GM12865 (cell line): Measurements from ENCODE around the gene LY6G5C.

Source experiments
- DNase-seq: peaks from one replicate; pipeline ENCODE4 v3.0.0; 2010; ENCODE audit warnings: low read depth
- H3K4me3 ChIP-seq: 2 replicates; pipeline ENCODE4 v1.5.1; 2011; ENCODE audit warnings: mild to moderate bottlenecking, low read depth, low read length, control low read depth
- CTCF ChIP-seq: IDR thresholded peaks from 2 replicates; pipeline ENCODE4 v1.5.1; 2011; ENCODE audit warnings: low read length, control low read depth, low read depth, inconsistent platforms; ENCODE audit not compliant: insufficient read depth; ENCODE audit errors: missing control alignments

The LY6G5C gene

GRCh38 chr6:31681135-31681671 lies 336 bp upstream of the LY6G5C start:
- DNase-seq, result peak; percentile 56
- peak overlapping the region; percentile 72 for H3K4me3 ChIP-seq
- TF ChIP-seq CTCF, result peak; percentile 11

GRCh38 chr6:31677955-31678354 lies 2.9 kb downstream of the LY6G5C start:
- H3K4me3 ChIP-seq, result no peak overlapping the region
- TF ChIP-seq CTCF, result no peak
- no peak for DNase-seq

GRCh38 chr6:31676904-31677303 lies 4.0 kb downstream of the LY6G5C start:
- DNase-seq, result no peak
- H3K4me3 ChIP-seq, result no peak overlapping the region
- TF ChIP-seq CTCF, result no peak

GRCh38 chr6:31676322-31676903 lies 4.5 kb downstream of the LY6G5C start:
- DNase-seq, result no peak
- no peak for TF ChIP-seq CTCF
- H3K4me3 ChIP-seq, result no peak overlapping the region

GRCh38 chr6:31669676-31670075 lies 11.2 kb downstream of the LY6G5C start, which contains the start of gene LY6G5B:
Gene LY6G5B, plus strand, starts transcription at chr6:31669976. Its CDS starts 975 bp downstream, at chr6:31670951.
- no peak for TF ChIP-seq CTCF
- no peak within 1 kb of the TSS for H3K4me3 ChIP-seq
- DNase-seq, result no peak

- DNase-seq, result no peak
- no peak for TF ChIP-seq CTCF
- H3K4me3 ChIP-seq, result peak overlapping the region; percentile 96
These were observed 14.4 kb downstream of the LY6G5C start for GRCh38 chr6:31666337-31666965.
